Keratinocyte (primary cell): Measurements from ENCODE around the gene NCKAP5. TPM values are rescaled to one million over a fixed set of nuclear protein-coding genes. Genes with fewer than 3 reads are reported as not detected.

Source experiments
- DNase-seq: peaks from one replicate; pipeline ENCODE4 v3.0.0-alpha.2; 2011; ENCODE audit warnings: low read depth, missing footprints, low spot score
- FAIRE-seq: peaks from 2 replicates; lab custom pipeline; 2011; peaks lifted over from hg19 to GRCh38; lab: Jason Lieb, UNC
- H2AFZ ChIP-seq: 2 replicates; pipeline ENCODE4 v1.6.0; 2012; ENCODE audit warnings: low read length, control low read depth, inconsistent platforms; ENCODE audit not compliant: control insufficient read depth
- H3K27ac ChIP-seq: 2 replicates; pipeline ENCODE4 v1.5.1; 2011; ENCODE audit warnings: low read length; ENCODE audit not compliant: control insufficient read depth, insufficient read depth
- H3K27me3 ChIP-seq: 3 replicates; pipeline ENCODE4 v1.6.0; 2011; ENCODE audit warnings: low read length; ENCODE audit not compliant: control insufficient read depth, insufficient read depth; ENCODE audit errors: extremely low read depth
- H3K36me3 ChIP-seq, 2 experiments: 2 replicates in 1 of 2; 3 replicates in 1 of 2; pipeline ENCODE4 v1.5.1; 2011; ENCODE audit warnings: low read length in 2 of 2, mild to moderate bottlenecking in 1 of 2; ENCODE audit not compliant: control insufficient read depth in 2 of 2, insufficient read depth in 2 of 2; ENCODE audit errors: extremely low read depth in 1 of 2
- H3K4me1 ChIP-seq: 3 replicates; pipeline ENCODE4 v1.5.1; 2011; ENCODE audit warnings: low read length; ENCODE audit not compliant: control insufficient read depth, insufficient read depth; ENCODE audit errors: extremely low read depth
- H3K4me2 ChIP-seq: 3 replicates; pipeline ENCODE4 v1.6.0; 2011; ENCODE audit warnings: low read depth, low read length; ENCODE audit not compliant: control insufficient read depth, insufficient read depth; ENCODE audit errors: extremely low read depth
- H3K4me3 ChIP-seq, 3 experiments: fragments of 200-600 bp in 1 of 3; sonication (generic) in 1 of 3; 2 replicates in 2 of 3; 3 replicates in 1 of 3; pipeline ENCODE4 v1.5.1; 2011 to 2016; ENCODE audit warnings: low read length in 3 of 3, mild to moderate bottlenecking in 3 of 3, control low read depth in 2 of 3, inconsistent platforms in 1 of 3, low read depth in 1 of 3, mixed read lengths in 1 of 3, mixed run types in 1 of 3, moderate library complexity in 1 of 3; ENCODE audit not compliant: control insufficient read depth in 2 of 3, insufficient read depth in 2 of 3; ENCODE audit errors: extremely low read depth in 1 of 3
- H3K79me2 ChIP-seq: 2 replicates; pipeline ENCODE4 v1.6.0; 2012; ENCODE audit warnings: low read length; ENCODE audit not compliant: control insufficient read depth, insufficient read depth
- H3K9ac ChIP-seq: 3 replicates; pipeline ENCODE4 v1.6.0; 2011; ENCODE audit warnings: low read length; ENCODE audit not compliant: control insufficient read depth, insufficient read depth; ENCODE audit errors: extremely low read depth
- H3K9me1 ChIP-seq: 3 replicates; pipeline ENCODE4 v1.6.0; 2011; ENCODE audit warnings: low read length; ENCODE audit not compliant: control insufficient read depth, insufficient read depth; ENCODE audit errors: extremely low read depth
- H3K9me3 ChIP-seq: 2 replicates; pipeline ENCODE4 v1.5.1; 2012; ENCODE audit warnings: low read depth, low read length; ENCODE audit not compliant: control insufficient read depth
- H4K20me1 ChIP-seq: 3 replicates; pipeline ENCODE4 v1.6.0; 2011; ENCODE audit warnings: low read length; ENCODE audit not compliant: control insufficient read depth, insufficient read depth; ENCODE audit errors: extremely low read depth
- CTCF ChIP-seq, 3 experiments: IDR thresholded peaks in 1 of 3; conservative IDR thresholded peaks in 1 of 3; optimal IDR thresholded peaks in 1 of 3; 2 replicates in 2 of 3; 3 replicates in 1 of 3; pipeline versions ENCODE3 to v1.5.1; 2011; ENCODE audit warnings: low read length in 3 of 3, mild to moderate bottlenecking in 3 of 3, moderate library complexity in 2 of 3, control low read depth in 1 of 3, inconsistent platforms in 1 of 3; ENCODE audit not compliant: insufficient read depth in 2 of 3; ENCODE audit errors: extremely low read depth in 1 of 3
- EZH2 ChIP-seq: IDR thresholded peaks from one replicate; pipeline ENCODE4 v1.6.1; 2012; ENCODE audit warnings: inconsistent platforms, mild to moderate bottlenecking, low read length, moderate library complexity
- dilution Hi-C: fragments of 300-500 bp; cut with MboI; formaldehyde crosslinking; loops from one replicate; pipeline ENCODE4 v1.7.0; 2020; ENCODE audit warnings: low sequenced_read_pairs; ENCODE audit not compliant: extremely low pct_ligation_motif_present
- polyA plus RNA-seq, 5 experiments: library from polyadenylated mRNA; depleted of rRNA in 3 of 5; stranded (reverse) in 3 of 5; stranded (forward) in 1 of 5; unstranded in 1 of 5; fragments of >200 nt; gene quantifications; 1 replicate in 1 of 5; 2 replicates in 3 of 5; 3 replicates in 1 of 5; pipeline versions ENCODE4 v1.2.1 to v1.2.3, GENCODE V29; 2011 to 2012; ENCODE audit warnings: missing spikeins in 2 of 5, low read depth in 1 of 5, low replicate concordance in 1 of 5

The NCKAP5 gene
- polyA plus RNA-seq, 1 donor (not counting 4 experiments of a cell fraction or from before 2014, with no cell fraction given), result 3.6 TPM

DNA sequence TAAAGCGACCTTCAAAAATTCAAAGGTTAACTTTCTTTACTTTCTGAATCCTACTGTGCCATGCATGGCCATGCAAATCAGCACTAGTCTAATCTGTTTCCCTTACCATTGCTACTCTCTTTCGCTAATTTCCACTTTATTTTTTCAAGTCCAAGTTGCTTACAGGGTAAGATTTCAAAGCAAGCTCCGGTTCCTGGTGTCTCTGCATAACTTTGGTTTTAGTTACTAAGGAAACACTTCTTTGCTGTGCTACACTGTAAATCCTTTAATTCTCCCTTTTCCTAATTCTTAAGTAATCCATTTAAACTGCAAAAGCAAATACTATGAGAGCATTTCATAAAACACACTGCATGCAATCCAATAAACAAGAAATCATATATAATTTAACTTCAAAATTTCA lies 514.7 kb downstream of the NCKAP5 start:
- Histone ChIP-seq H3K9me3 (no peaks in the 10 kb centered on the region), H3K4me2 (no peak overlapping the region), H3K27me3 (no peaks in the 10 kb centered on the region), H2AFZ (no peak overlapping the region), H3K27ac (no peak overlapping the region), H3K9ac (no peak overlapping the region), H3K4me3 (no peak overlapping the region), H4K20me1 (no peaks in the 10 kb centered on the region), H3K36me3 (no peaks in the 10 kb centered on the region), H3K9me1 (no peaks in the 10 kb centered on the region), H3K79me2 (no peaks in the 10 kb centered on the region), H3K4me1 (no peaks in the 10 kb centered on the region)
- dilution Hi-C loops, result no loop called here
- FAIRE-seq, result no peak
- DNase-seq, result no peak
- TF ChIP-seq EZH2 (no peak), CTCF (optimal IDR thresholded peaks at IDR 0.05 in 1 of 3, IDR thresholded peaks at IDR 0.05 in 1 of 3, conservative IDR thresholded peaks at IDR 0.05 in 1 of 3; ENCODE audit: extremely low read depth in 1 of 3, insufficient read depth in 2 of 3, low read length in 3 of 3) (no peak)

GRCh38 chr2:133045787-133046186 lies 522.5 kb downstream of the NCKAP5 start:
- Histone ChIP-seq H3K9me1 (no peaks in the 10 kb centered on the region), H3K4me2 (no peak overlapping the region), H3K36me3 (no peaks in the 10 kb centered on the region), H2AFZ (no peak overlapping the region), H3K79me2 (no peaks in the 10 kb centered on the region), H3K4me1 (peaks cover 4% of the 10 kb centered on the region), H3K9me3 (no peaks in the 10 kb centered on the region), H3K4me3 (no peak overlapping the region), H3K27ac (no peak overlapping the region), H3K27me3 (no peaks in the 10 kb centered on the region), H4K20me1 (no peaks in the 10 kb centered on the region), H3K9ac (no peak overlapping the region)
- no peak for FAIRE-seq
- no peak for TF ChIP-seq CTCF (optimal IDR thresholded peaks at IDR 0.05 in 1 of 3, IDR thresholded peaks at IDR 0.05 in 1 of 3, conservative IDR thresholded peaks at IDR 0.05 in 1 of 3; ENCODE audit: extremely low read depth in 1 of 3, insufficient read depth in 2 of 3, low read length in 3 of 3)
- TF ChIP-seq EZH2, result no peak
- no peak for DNase-seq
- dilution Hi-C loops, result no loop called here
